Fibroblast of pulmonary artery (primary cell): ENCODE measurements around the gene CASP5.

Source experiments
- DNase-seq: peaks from one replicate; pipeline ENCODE4 v3.0.0-alpha.2; 2010; ENCODE audit warnings: low read depth
- H3K4me3 ChIP-seq: replicated peaks from 2 replicates; pipeline ENCODE4 v1.5.1; 2011; ENCODE audit warnings: low read depth, mild to moderate bottlenecking, control low read depth, low read length, moderate library complexity
- CTCF ChIP-seq: IDR thresholded peaks from 2 replicates; pipeline ENCODE4 v1.5.1; 2011; ENCODE audit warnings: mild to moderate bottlenecking, control low read depth, low read length, inconsistent platforms; ENCODE audit errors: missing control alignments

Gene CASP5

GRCh38 chr11:105000797-105001196 lies 22.2 kb downstream of the CASP5 start:
- TF ChIP-seq CTCF = peak; percentile 34
- no peak overlapping the region for H3K4me3 ChIP-seq
- no peak for DNase-seq

GRCh38 chr11:105000167-105000566 lies 22.8 kb downstream of the CASP5 start:
- peak; percentile 10 for TF ChIP-seq CTCF
- no peak overlapping the region for H3K4me3 ChIP-seq
- DNase-seq = peak; percentile 11

- no peak for DNase-seq
- TF ChIP-seq CTCF = no peak
Observed at GRCh38 chr11:104999721-105000120, 23.2 kb downstream of the CASP5 start.

GRCh38 chr11:104997288-104997687 lies 25.7 kb downstream of the CASP5 start:
- DNase-seq = peak; percentile 58
- peak; percentile 41 for TF ChIP-seq CTCF
- H3K4me3 ChIP-seq = no peak overlapping the region

More at GRCh38 chr11:104999721-105000120, 23.2 kb downstream of the CASP5 start:
- no peak overlapping the region for H3K4me3 ChIP-seq

GRCh38 chr11:104995001-104995408 lies 28.0 kb downstream of the CASP5 start:
- DNase-seq = no peak
- no peak overlapping the region for H3K4me3 ChIP-seq
- TF ChIP-seq CTCF = no peak

GRCh38 chr11:104992781-104993180 lies 30.2 kb downstream of the CASP5 start:
- TF ChIP-seq CTCF = no peak
- no peak for DNase-seq
- H3K4me3 ChIP-seq = no peak overlapping the region

GRCh38 chr11:104991994-104992393 lies 31.0 kb downstream of the CASP5 start:
- no peak for TF ChIP-seq CTCF
- DNase-seq = no peak
- H3K4me3 ChIP-seq = no peak overlapping the region
